ENCODE results near the gene SEC61A1.

DNA sequence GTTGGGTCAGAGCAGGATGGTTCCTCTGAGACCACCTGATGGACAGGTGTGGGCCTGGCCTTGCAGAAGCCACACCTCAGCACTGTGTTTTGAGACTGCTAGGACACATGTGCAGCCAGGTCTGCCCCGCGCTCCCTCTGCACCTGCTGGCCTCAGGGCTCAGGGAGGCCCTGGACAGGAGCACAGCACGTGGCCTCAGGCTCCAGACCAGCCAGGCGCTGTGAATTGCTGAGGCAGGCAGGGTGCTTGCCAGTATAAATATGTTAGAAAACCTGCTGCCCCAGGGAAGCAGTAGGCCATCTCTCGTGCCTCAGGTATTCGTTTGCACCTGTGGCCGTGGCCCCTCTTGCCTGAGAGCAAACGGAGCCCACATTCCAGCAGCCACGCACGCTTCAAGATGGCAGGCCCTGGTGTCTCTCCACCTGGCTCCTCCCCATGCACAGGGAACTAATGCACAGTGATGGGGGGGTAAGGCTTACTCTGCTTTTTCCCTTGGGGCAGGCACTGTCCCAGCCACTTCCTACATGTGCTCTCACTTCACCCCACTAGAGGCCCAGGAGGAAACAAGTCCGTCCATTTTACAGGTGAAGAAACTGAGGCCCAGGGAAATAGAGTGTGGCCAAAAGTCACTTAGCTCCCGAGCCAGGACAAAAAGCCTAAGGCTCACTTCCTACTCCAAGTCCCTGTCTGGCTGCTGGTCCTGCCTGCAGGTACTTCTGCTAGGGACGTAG is 20.4 kb downstream of the SEC61A1 start:
- TF ChIP-seq, protein P1, sequence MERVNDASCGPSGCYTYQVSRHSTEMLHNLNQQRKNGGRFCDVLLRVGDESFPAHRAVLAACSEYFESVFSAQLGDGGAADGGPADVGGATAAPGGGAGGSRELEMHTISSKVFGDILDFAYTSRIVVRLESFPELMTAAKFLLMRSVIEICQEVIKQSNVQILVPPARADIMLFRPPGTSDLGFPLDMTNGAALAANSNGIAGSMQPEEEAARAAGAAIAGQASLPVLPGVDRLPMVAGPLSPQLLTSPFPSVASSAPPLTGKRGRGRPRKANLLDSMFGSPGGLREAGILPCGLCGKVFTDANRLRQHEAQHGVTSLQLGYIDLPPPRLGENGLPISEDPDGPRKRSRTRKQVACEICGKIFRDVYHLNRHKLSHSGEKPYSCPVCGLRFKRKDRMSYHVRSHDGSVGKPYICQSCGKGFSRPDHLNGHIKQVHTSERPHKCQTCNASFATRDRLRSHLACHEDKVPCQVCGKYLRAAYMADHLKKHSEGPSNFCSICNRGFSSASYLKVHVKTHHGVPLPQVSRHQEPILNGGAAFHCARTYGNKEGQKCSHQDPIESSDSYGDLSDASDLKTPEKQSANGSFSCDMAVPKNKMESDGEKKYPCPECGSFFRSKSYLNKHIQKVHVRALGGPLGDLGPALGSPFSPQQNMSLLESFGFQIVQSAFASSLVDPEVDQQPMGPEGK (CRISPR knock-in tag; IDR thresholded peaks at IDR 0.05; ENCODE audit: borderline replicate concordance): no peak
- no peak for TF ChIP-seq CSDC2 (CRISPR knock-in tag; IDR thresholded peaks at IDR 0.05)
- TF ChIP-seq SNAI2 (CRISPR knock-in tag; IDR thresholded peaks at IDR 0.05): no peak

All from SK-N-SH treated with all-trans-retinoic acid at 6 μM for 48 hours (cell line).